NCI-H524 treated with DMSO at 0.1 percent for 48 hours (cell line): ENCODE measurements around the gene CREG1.

Experiments used
- DNase-seq: peaks from one replicate; lab custom pipeline; 2025; lab: John Stamatoyannopoulos, UW

Gene CREG1

GRCh38 chr1:167532964-167533824 lies 20.4 kb downstream of the CREG1 start:
- no peak for DNase-seq

- DNase-seq, result no peak
These were observed 21.2 kb downstream of the CREG1 start for GRCh38 chr1:167532375-167532774.

GRCh38 chr1:167529829-167530474 lies 23.6 kb downstream of the CREG1 start:
- peak; percentile 43 for DNase-seq

GRCh38 chr1:167528057-167528728 lies 25.4 kb downstream of the CREG1 start:
- DNase-seq, result no peak

GRCh38 chr1:167526667-167527383 lies 26.7 kb downstream of the CREG1 start:
- DNase-seq, result no peak

GRCh38 chr1:167524651-167525050 lies 28.9 kb downstream of the CREG1 start:
- no peak for DNase-seq

GRCh38 chr1:167522246-167522645 lies 31.3 kb downstream of the CREG1 start:
- DNase-seq, result no peak

- no peak for DNase-seq
These were observed 32.8 kb downstream of the CREG1 start for GRCh38 chr1:167520711-167521206.

- DNase-seq, result no peak
These were observed 35.2 kb downstream of the CREG1 start, which contains the start of gene CD247 for GRCh38 chr1:167518331-167518700. CD247 (minus strand) TSS chr1:167518529; CDS start chr1:167518465, 64 bp downstream.

GRCh38 chr1:167517535-167518330 lies 35.8 kb downstream of the CREG1 start:
- no peak for DNase-seq

- DNase-seq, result no peak
These were observed 36.9 kb downstream of the CREG1 start for GRCh38 chr1:167516404-167517388.

- no peak for DNase-seq
These were observed 37.7 kb downstream of the CREG1 start for GRCh38 chr1:167515893-167516321.

GRCh38 chr1:167515461-167515860 lies 38.1 kb downstream of the CREG1 start:
- no peak for DNase-seq

GRCh38 chr1:167514288-167514687 lies 39.3 kb downstream of the CREG1 start:
- DNase-seq, result no peak

- no peak for DNase-seq
These were observed 41.4 kb downstream of the CREG1 start for GRCh38 chr1:167512046-167512654.

GRCh38 chr1:167511374-167511986 lies 42.1 kb downstream of the CREG1 start:
- no peak for DNase-seq

- peak; percentile 8 for DNase-seq
These were observed 42.7 kb downstream of the CREG1 start for GRCh38 chr1:167510881-167511280.

GRCh38 chr1:167510244-167510643 lies 43.3 kb downstream of the CREG1 start:
- no peak for DNase-seq

GRCh38 chr1:167509587-167509986 lies 44.0 kb downstream of the CREG1 start:
- no peak for DNase-seq
